ENCODE data around the gene ECHDC1. TPM values are rescaled to one million over a fixed set of nuclear protein-coding genes. Genes with fewer than 3 reads are reported as not detected.

The ECHDC1 gene
- total RNA-seq, 1 experiment from 2014 or later, result 57.3 TPM

- in situ Hi-C loops (cut with HindIII; ENCODE audit: low pct_unique_long_range_greater_than_20kb, low sequenced_read_pairs), result no loop called here
- DNase-seq (ENCODE audit: low read depth, low spot score), result peak; percentile 5
These were observed 43.0 kb downstream of the ECHDC1 start for GRCh38 chr6:127300411-127300810.

GRCh38 chr6:127299522-127300240 is 43.7 kb downstream of the ECHDC1 start:
- in situ Hi-C loops (cut with HindIII; ENCODE audit: low pct_unique_long_range_greater_than_20kb, low sequenced_read_pairs), result no loop called here

GRCh38 chr6:127298475-127298874 is 44.9 kb downstream of the ECHDC1 start:
- in situ Hi-C loops (cut with HindIII; ENCODE audit: low pct_unique_long_range_greater_than_20kb, low sequenced_read_pairs), result no loop called here
- no peak for DNase-seq (ENCODE audit: low read depth, low spot score)

More at GRCh38 chr6:127299522-127300240, 43.7 kb downstream of the ECHDC1 start:
- DNase-seq (ENCODE audit: low read depth, low spot score), result no peak

GRCh38 chr6:127297502-127298070 is 45.8 kb downstream of the ECHDC1 start:
- DNase-seq (ENCODE audit: low read depth, low spot score), result peak; percentile 62
- in situ Hi-C loops (cut with HindIII; ENCODE audit: low pct_unique_long_range_greater_than_20kb, low sequenced_read_pairs), result no loop called here

- no peak for DNase-seq (ENCODE audit: low read depth, low spot score)
- in situ Hi-C loops (cut with HindIII; ENCODE audit: low pct_unique_long_range_greater_than_20kb, low sequenced_read_pairs), result no loop called here
These were observed 51.9 kb downstream of the ECHDC1 start for GRCh38 chr6:127291495-127291894.

GRCh38 chr6:127290391-127291265 is 52.8 kb downstream of the ECHDC1 start:
- in situ Hi-C loops (cut with HindIII; ENCODE audit: low pct_unique_long_range_greater_than_20kb, low sequenced_read_pairs), result no loop called here
- no peak for DNase-seq (ENCODE audit: low read depth, low spot score)

GRCh38 chr6:127289934-127290333 is 53.5 kb downstream of the ECHDC1 start:
- no peak for DNase-seq (ENCODE audit: low read depth, low spot score)
- in situ Hi-C loops (cut with HindIII; ENCODE audit: low pct_unique_long_range_greater_than_20kb, low sequenced_read_pairs), result no loop called here

- no peak for DNase-seq (ENCODE audit: low read depth, low spot score)
- in situ Hi-C loops (cut with HindIII; ENCODE audit: low pct_unique_long_range_greater_than_20kb, low sequenced_read_pairs), result no loop called here
These were observed 54.7 kb downstream of the ECHDC1 start for GRCh38 chr6:127288705-127289104.

- DNase-seq (ENCODE audit: low read depth, low spot score), result no peak
- in situ Hi-C loops (cut with HindIII; ENCODE audit: low pct_unique_long_range_greater_than_20kb, low sequenced_read_pairs), result no loop called here
These were observed 61.2 kb downstream of the ECHDC1 start for GRCh38 chr6:127282184-127282583.

- in situ Hi-C loops (cut with HindIII; ENCODE audit: low pct_unique_long_range_greater_than_20kb, low sequenced_read_pairs), result no loop called here
- DNase-seq (ENCODE audit: low read depth, low spot score), result no peak
These were observed 63.6 kb downstream of the ECHDC1 start for GRCh38 chr6:127279815-127280214.

- in situ Hi-C loops (cut with HindIII; ENCODE audit: low pct_unique_long_range_greater_than_20kb, low sequenced_read_pairs), result no loop called here
These were observed 65.2 kb downstream of the ECHDC1 start for GRCh38 chr6:127277878-127278843.

GRCh38 chr6:127276331-127276730 is 67.1 kb downstream of the ECHDC1 start:
- no peak for DNase-seq (ENCODE audit: low read depth, low spot score)
- in situ Hi-C loops (cut with HindIII; ENCODE audit: low pct_unique_long_range_greater_than_20kb, low sequenced_read_pairs), result no loop called here

More at GRCh38 chr6:127277878-127278843, 65.2 kb downstream of the ECHDC1 start:
- DNase-seq (ENCODE audit: low read depth, low spot score), result no peak

GRCh38 chr6:127273499-127273898 is 69.9 kb downstream of the ECHDC1 start:
- DNase-seq (ENCODE audit: low read depth, low spot score), result no peak
- in situ Hi-C loops (cut with HindIII; ENCODE audit: low pct_unique_long_range_greater_than_20kb, low sequenced_read_pairs), result no loop called here

GRCh38 chr6:127272576-127272975 is 70.8 kb downstream of the ECHDC1 start:
- no peak for DNase-seq (ENCODE audit: low read depth, low spot score)
- in situ Hi-C loops (cut with HindIII; ENCODE audit: low pct_unique_long_range_greater_than_20kb, low sequenced_read_pairs), result no loop called here

GRCh38 chr6:127267646-127268625 is 75.5 kb downstream of the ECHDC1 start:
- in situ Hi-C loops (cut with HindIII; ENCODE audit: low pct_unique_long_range_greater_than_20kb, low sequenced_read_pairs), result no loop called here
- DNase-seq (ENCODE audit: low read depth, low spot score), result no peak

GRCh38 chr6:127266892-127267645 is 76.3 kb downstream of the ECHDC1 start:
- in situ Hi-C loops (cut with HindIII; ENCODE audit: low pct_unique_long_range_greater_than_20kb, low sequenced_read_pairs), result no loop called here
- peak; percentile 59 for DNase-seq (ENCODE audit: low read depth, low spot score)
